OCI-LY7 (cell line): Measurements from ENCODE around the gene DNAJB11. TPM values are rescaled to one million over a fixed set of nuclear protein-coding genes. Genes with fewer than 3 reads are reported as not detected.

Experiments
- BruUV-seq: library from RNA; stranded (reverse); fragments of 400-500 nt; replicated peaks from 2 replicates; lab custom pipeline; 2021; lab: Mats Ljungman, UMichigan
- CTCF ChIA-PET: fragments of 300-600 bp; sonication (Branson Sonifier 250); formaldehyde crosslinking; loops from one replicate; lab custom pipeline; 2022; ENCODE audit warnings: antibody characterized with exemption; ENCODE audit not compliant: unreplicated experiment; lab: Charles Lee
- POLR2A ChIA-PET: fragments of 300-600 bp; sonication (Branson Sonifier 250); formaldehyde crosslinking; loops from one replicate; lab custom pipeline; 2022; ENCODE audit warnings: antibody characterized with exemption; lab: Charles Lee
- DNase-seq: peaks from one replicate; pipeline ENCODE4 v3.0.0-alpha.2; 2015; ENCODE audit warnings: low spot score
- H2AFZ ChIP-seq: fragments of 200-600 bp; sonication (generic), shearing (Covaris generic); 2 replicates; pipeline ENCODE4 v1.6.1; 2014; ENCODE audit warnings: mild to moderate bottlenecking, antibody characterized with exemption, low read length, moderate library complexity
- H3K27ac ChIP-seq: fragments of 200-600 bp; sonication (generic); 2 replicates; pipeline ENCODE4 v1.5.1; 2014; ENCODE audit warnings: mixed run types, low read depth, mild to moderate bottlenecking, moderate library complexity, low read length, inconsistent platforms; ENCODE audit not compliant: poor library complexity, severe bottlenecking
- H3K36me3 ChIP-seq: fragments of 200-600 bp; sonication (generic); 2 replicates; pipeline ENCODE4 v1.6.1; 2014; ENCODE audit warnings: mild to moderate bottlenecking, antibody characterized with exemption, low read length, moderate library complexity, mixed read lengths; ENCODE audit not compliant: insufficient read depth
- H3K4me1 ChIP-seq: fragments of 200-600 bp; sonication (generic); 2 replicates; pipeline ENCODE4 v1.5.1; 2014; ENCODE audit warnings: mild to moderate bottlenecking, low read length; ENCODE audit not compliant: insufficient read depth, poor library complexity, severe bottlenecking
- H3K4me2 ChIP-seq: fragments of 200-600 bp; sonication (generic); 2 replicates; pipeline ENCODE4 v1.6.1; 2014; ENCODE audit warnings: mild to moderate bottlenecking, low read length
- H3K4me3 ChIP-seq: fragments of 200-600 bp; sonication (generic); 2 replicates; pipeline ENCODE4 v1.5.1; 2014; ENCODE audit warnings: mild to moderate bottlenecking, low read depth, low read length; ENCODE audit not compliant: poor library complexity, severe bottlenecking
- H3K79me2 ChIP-seq: fragments of 200-600 bp; sonication (generic); 2 replicates; pipeline ENCODE4 v1.6.1; 2016; ENCODE audit warnings: low read depth, mild to moderate bottlenecking, low read length, moderate library complexity, mixed read lengths; ENCODE audit not compliant: insufficient read depth
- H3K9me2 ChIP-seq: fragments of 200-600 bp; sonication (generic); 2 replicates; pipeline ENCODE4 v1.6.1; 2016; ENCODE audit warnings: mild to moderate bottlenecking, low read length, mixed read lengths; ENCODE audit not compliant: insufficient read depth
- H3K9me3 ChIP-seq: fragments of 200-600 bp; sonication (generic); 2 replicates; pipeline ENCODE4 v1.6.1; 2014; ENCODE audit warnings: mild to moderate bottlenecking, mixed run types, low read length, mixed read lengths
- H4K20me1 ChIP-seq: fragments of 200-600 bp; sonication (generic); 2 replicates; pipeline ENCODE4 v1.6.1; 2014; ENCODE audit warnings: mild to moderate bottlenecking, antibody characterized with exemption, low read length, moderate library complexity, mixed read lengths; ENCODE audit not compliant: insufficient read depth
- EZH2phosphoT487 ChIP-seq: fragments of 200-600 bp; sonication (generic); IDR thresholded peaks from 2 replicates; pipeline ENCODE4 v1.6.1; 2018; ENCODE audit warnings: low read depth, borderline replicate concordance, mild to moderate bottlenecking, mixed run types, antibody characterized with exemption, low read length, moderate library complexity, mixed read lengths
- intact Hi-C: fragments of 100-400 bp; cut with micrococcal nuclease; formaldehyde crosslinking; loops from one replicate; pipeline ENCODE4 v1.10.0; 2022; ENCODE audit not compliant: unreplicated experiment
- total RNA-seq, 2 experiments: library from RNA; depleted of rRNA in 1 of 2; stranded (reverse); fragments of >200 nt in 1 of 2; shearing (Covaris generic) in 1 of 2; gene quantifications; 2 replicates each; pipeline ENCODE4 v1.2.3, GENCODE V29; 2014 to 2022
- TF ChIP-seq, protein P1 (sequence below): fragments of 200-600 bp; sonication (generic); conservative IDR thresholded peaks from 2 replicates; pipeline ENCODE4 v1.5.1; 2014; ENCODE audit warnings: mild to moderate bottlenecking, antibody characterized with exemption, low read length, moderate library complexity, mixed read lengths

The DNAJB11 gene
- total RNA-seq, 2 experiments from 2014 or later, result 61.1 to 73.0 TPM

DNA sequence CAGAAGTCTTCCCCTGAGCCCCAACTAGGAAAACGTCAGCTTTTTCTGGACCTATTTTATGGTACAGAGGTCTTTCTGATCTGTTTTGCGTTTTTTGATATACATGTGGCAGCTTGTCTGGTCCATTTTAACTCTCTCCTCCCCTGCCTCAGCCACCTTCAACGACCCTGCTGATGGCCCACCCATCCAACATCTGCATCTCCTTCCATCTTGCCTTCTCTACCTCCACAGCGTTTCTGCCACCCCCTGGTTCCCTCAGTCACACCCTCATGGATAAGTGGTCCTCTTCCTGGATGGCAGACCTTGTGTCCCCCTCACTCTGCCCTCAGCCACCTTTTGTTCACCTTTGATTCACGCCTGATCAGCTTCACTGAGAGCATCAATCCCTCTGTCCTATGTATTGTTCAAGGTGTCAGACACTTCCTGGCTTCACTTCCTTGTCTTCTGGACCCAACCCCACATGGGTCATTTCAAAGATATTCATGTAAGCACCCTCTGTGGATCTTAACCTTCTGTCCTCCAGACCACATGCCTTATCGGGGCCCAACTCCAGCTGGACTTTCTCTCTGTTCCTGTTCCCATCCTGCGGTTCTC, 55.8 kb downstream of the DNAJB11 start:
- Histone ChIP-seq H3K4me3 (no peak overlapping the region), H3K36me3 (no peaks in the 10 kb centered on the region), H2AFZ (no peak overlapping the region), H4K20me1 (no peaks in the 10 kb centered on the region), H3K4me1 (peaks cover 5% of the 10 kb centered on the region), H3K9me3 (no peaks in the 10 kb centered on the region), H3K79me2 (no peaks in the 10 kb centered on the region), H3K9me2 (no peaks in the 10 kb centered on the region), H3K4me2 (no peak overlapping the region), H3K27ac (no peak overlapping the region)
- DNase-seq, result no peak
- intact Hi-C loops, result no loop called here
- TF ChIP-seq EZH2phosphoT487, result no peak
- TF ChIP-seq, protein P1, sequence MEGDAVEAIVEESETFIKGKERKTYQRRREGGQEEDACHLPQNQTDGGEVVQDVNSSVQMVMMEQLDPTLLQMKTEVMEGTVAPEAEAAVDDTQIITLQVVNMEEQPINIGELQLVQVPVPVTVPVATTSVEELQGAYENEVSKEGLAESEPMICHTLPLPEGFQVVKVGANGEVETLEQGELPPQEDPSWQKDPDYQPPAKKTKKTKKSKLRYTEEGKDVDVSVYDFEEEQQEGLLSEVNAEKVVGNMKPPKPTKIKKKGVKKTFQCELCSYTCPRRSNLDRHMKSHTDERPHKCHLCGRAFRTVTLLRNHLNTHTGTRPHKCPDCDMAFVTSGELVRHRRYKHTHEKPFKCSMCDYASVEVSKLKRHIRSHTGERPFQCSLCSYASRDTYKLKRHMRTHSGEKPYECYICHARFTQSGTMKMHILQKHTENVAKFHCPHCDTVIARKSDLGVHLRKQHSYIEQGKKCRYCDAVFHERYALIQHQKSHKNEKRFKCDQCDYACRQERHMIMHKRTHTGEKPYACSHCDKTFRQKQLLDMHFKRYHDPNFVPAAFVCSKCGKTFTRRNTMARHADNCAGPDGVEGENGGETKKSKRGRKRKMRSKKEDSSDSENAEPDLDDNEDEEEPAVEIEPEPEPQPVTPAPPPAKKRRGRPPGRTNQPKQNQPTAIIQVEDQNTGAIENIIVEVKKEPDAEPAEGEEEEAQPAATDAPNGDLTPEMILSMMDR, result no peak
- ChIA-PET POLR2A (interaction anchor here (0.8 kb wide), 1 partner anchor 15 kb away, joined by 3 read pairs; no protein-coding TSS in a partner anchor), CTCF (interaction anchor here (0.6 kb wide), 1 partner anchor 513 kb away, joined by 3 read pairs; no protein-coding TSS in a partner anchor)
- no TSS peak for BruUV-seq

DNA sequence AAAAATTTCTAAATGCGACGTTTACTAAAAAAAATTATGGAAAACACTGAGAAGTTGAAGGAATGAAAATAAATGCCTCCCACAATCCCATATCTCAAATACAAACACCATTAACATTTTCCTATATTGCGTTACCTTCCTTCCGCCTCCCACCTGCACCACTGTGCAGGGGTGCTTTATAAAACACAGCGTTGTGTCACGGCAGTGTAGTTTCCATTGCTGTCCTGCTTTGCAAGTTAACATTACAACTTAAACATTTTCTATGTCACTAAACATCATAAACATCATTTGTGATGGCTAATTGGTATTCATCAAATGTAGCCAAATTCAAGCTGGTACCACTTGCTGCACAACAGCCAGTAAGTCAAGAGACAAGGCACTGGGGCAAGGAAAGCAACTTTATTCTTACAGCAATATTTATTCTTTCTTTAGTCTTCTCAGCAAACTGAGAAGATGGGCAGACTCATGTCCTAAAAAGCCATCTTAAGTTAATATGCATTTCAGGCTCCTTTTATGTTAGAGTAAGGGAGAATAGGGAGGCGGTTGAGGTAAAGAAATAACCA, 57.4 kb downstream of the DNAJB11 start:
- ChIA-PET CTCF (no interaction called here), POLR2A (no interaction called here)
- Histone ChIP-seq H3K4me3 (no peak overlapping the region), H3K4me2 (no peak overlapping the region), H3K79me2 (no peaks in the 10 kb centered on the region), H3K27ac (no peak overlapping the region), H3K9me2 (no peaks in the 10 kb centered on the region), H2AFZ (no peak overlapping the region), H3K9me3 (no peaks in the 10 kb centered on the region), H3K4me1 (peaks cover 5% of the 10 kb centered on the region), H4K20me1 (no peaks in the 10 kb centered on the region), H3K36me3 (no peaks in the 10 kb centered on the region)
- BruUV-seq, result no TSS peak
- intact Hi-C loops, result no loop called here
- TF ChIP-seq EZH2phosphoT487, result no peak
- no peak for DNase-seq

DNA sequence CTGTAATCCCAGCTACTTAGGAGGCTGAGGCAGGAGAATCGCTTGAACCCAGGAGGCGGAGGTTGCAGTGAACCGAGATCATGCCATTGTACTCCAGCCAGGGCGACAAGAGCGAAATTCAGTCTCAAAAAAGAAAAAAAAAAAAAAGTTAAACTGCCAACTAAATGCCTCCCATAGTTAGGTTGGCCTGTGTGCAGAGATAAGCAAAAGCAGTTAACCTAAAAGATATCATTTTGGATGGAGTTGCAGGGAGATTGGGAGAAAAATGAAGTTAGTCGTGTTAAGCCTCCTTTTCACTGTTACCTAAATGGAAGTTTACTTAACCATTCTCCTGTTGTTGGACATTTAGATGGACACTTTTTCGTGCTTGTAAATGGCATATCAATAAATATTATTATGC, 58.2 kb downstream of the DNAJB11 start:
- H3K4me3 ChIP-seq, result no peak overlapping the region
- no TSS peak for BruUV-seq
- intact Hi-C loops, result no loop called here
- H3K27ac ChIP-seq, result no peak overlapping the region
- peaks cover 5% of the 10 kb centered on the region for H3K4me1 ChIP-seq
- CTCF ChIA-PET, result no interaction called here
- H2AFZ ChIP-seq, result no peak overlapping the region
- H3K9me3 ChIP-seq, result no peaks in the 10 kb centered on the region
- no peaks in the 10 kb centered on the region for H3K36me3 ChIP-seq
- H3K79me2 ChIP-seq, result no peaks in the 10 kb centered on the region
- POLR2A ChIA-PET, result no interaction called here
- no peaks in the 10 kb centered on the region for H4K20me1 ChIP-seq
- H3K4me2 ChIP-seq, result no peak overlapping the region
- H3K9me2 ChIP-seq, result no peaks in the 10 kb centered on the region
- no peak for DNase-seq
- TF ChIP-seq, protein P1, result no peak
- TF ChIP-seq EZH2phosphoT487, result no peak
